Prostate gland (tissue), 2 donors: ENCODE results near the gene CIAPIN1.

Experiments
- CTCF ChIP-seq, 4 experiments: fragments of 200-600 bp in 2 of 4; fragments of 450-650 bp in 2 of 4; sonication (generic) in 2 of 4; IDR thresholded peaks; 1 replicate in 3 of 4; 2 replicates in 1 of 4; pipeline ENCODE4 v1.5.1; 2016 to 2019; ENCODE audit warnings: antibody characterized with exemption in 4 of 4, mild to moderate bottlenecking in 2 of 4, moderate library complexity in 2 of 4
- POLR2A ChIP-seq: fragments of 450-650 bp; IDR thresholded peaks from one replicate; pipeline ENCODE4 v1.6.1; 2016; ENCODE audit warnings: antibody characterized with exemption, mild to moderate bottlenecking
- POLR2AphosphoS5 ChIP-seq: sonication (generic); formaldehyde crosslinking; IDR thresholded peaks from one replicate; pipeline ENCODE4 v1.6.1; 2017; ENCODE audit warnings: antibody characterized with exemption

- TF ChIP-seq CTCF (IDR thresholded peaks at IDR 0.05) (no peak), POLR2A (no peak), POLR2AphosphoS5 (no peak)
Observed at GRCh38 chr16:57426356-57426755, 20.8 kb downstream of the CIAPIN1 start.
